ENCODE results near the gene HAUS6. TPM values are rescaled to one million over a fixed set of nuclear protein-coding genes. Genes with fewer than 3 reads are reported as not detected.
"Not testable (repeated sequence)": the region's sequence is repeated elsewhere in the genome, so short reads cannot be mapped to it uniquely, and the experiment has no call there.

Gene HAUS6
- total RNA-seq, 2 experiments from 2014 or later = 40.1 to 40.8 TPM

DNA sequence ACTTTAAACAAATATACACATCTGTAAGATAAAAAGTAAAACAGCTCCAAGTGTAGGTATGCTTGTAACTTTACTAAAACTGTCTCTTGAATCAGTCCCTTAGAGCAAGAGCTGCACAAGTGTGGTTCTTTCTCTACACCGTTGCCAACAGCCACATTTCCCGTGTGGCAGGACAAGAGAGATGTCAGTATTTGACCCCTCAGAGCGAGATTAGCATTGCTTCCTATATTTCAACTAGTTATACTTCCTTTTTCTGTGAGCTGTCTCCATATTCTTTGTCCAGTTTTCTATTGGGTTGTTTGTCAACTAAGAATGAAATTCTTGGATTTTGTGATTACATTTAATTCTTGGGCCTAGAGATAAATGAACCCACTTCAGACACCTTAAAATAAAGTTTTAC, 16.5 kb upstream of the HAUS6 start:
- CTCF ChIA-PET = interaction anchor here (1.1 kb wide), 1 partner anchor 9 kb away, joined by 3 read pairs; no protein-coding TSS in a partner anchor
- POLR2A ChIA-PET = no interaction called here

DNA sequence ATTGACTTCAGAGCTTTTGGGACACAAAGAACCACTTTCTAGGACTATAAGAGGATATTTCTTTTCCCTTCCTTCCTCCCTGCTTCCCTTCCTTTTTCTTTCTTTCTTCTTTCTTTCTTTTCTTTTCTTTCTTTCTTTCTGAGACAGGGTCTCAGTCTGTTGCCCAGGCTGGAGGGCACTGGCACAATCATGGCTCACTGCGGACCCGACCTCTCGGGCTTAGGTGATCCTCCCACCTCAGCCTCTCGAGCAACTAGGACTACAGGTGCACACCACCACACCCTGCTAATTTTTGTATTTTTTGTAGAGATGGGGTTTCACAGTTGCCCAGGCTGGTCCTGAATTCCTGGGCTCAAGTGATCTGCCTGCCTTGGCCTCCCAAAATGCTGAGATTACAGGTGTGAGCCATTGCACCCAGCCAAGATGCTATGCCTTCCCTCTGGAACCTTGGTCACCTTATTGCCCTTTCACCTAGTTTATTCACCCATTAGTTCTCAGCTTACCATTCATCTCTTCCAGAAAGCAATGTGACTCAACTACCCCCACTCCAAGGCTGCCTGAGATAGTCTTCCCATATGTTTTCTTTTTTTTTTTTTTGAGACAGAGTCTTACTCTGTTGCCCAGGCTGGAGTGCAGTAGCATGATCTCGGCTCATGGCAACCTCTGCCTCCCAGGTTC, 14.5 kb upstream of the HAUS6 start:
- CTCF ChIA-PET = interaction anchor here (0.6 kb wide), 1 partner anchor 12 kb away, joined by 4 read pairs; no protein-coding TSS in a partner anchor
- POLR2A ChIA-PET = no interaction called here

DNA sequence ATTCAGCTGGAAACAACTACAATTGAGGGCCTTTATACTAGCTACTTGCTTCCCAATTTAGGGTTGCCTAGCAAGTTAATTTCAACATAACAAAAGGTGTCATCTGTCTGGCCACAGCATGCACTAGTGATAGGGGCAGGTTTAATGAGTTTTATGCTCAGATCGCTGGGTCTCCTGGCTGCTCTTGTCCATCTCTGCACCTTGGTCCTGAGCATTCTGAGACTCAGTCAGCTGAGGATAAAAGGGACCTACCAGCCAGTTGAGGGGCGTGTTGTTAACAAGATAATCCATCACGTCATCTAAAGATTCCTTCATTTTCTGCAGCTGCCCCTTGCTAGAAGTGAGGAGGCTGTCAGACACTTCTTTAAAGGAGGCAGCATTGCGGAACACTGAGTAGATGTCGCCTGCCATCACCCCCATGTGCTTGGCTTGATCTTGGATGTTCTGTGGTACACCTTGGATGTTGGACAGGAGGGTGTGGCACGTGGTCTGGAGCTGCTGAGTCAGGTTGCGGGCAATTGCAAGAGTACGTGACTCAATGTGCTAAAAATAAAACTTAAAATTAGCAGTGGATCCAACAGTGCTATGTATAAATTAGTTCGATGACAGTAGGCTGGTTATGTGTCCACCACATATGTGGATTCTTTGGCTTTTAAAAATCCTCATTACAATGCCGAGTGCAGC, 13.5 kb upstream of the HAUS6 start:
- CTCF ChIA-PET = interaction anchor here (0.6 kb wide), 1 partner anchor 13 kb away, joined by 4 read pairs; no protein-coding TSS in a partner anchor
- POLR2A ChIA-PET = interaction anchor here (0.5 to 0.9 kb wide), 2 partner anchors 12 to 129 kb away, joined by 3 to 6 read pairs; no protein-coding TSS in a partner anchor

DNA sequence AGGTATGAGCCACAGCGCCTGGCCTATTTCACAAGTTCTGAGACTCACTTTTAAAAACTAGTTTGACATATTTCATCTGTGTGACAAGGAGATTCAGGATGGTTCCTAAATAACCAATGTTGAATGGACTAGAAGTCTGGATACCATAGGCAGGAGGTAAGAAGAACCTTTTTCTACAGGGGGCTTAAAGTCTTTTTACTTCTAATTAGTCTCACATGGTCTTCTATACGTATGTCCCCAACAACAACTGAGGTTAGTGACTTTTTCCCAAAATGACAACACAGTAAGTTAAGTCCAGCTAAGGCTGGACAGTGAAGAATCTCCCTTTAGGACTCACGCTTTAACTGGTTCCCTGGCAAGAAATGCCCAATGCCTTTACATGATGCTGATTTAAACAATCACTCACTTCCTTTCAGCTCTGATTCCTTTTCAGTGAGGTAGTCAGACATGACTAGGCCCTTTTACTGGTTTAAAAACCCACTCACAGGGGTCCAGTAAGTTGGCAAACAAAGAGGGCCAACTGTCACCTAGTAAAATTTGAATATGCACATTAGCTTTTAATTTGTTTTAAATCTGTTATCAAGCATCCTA, 12.1 kb upstream of the HAUS6 start:
- POLR2A ChIA-PET = no interaction called here
- CTCF ChIA-PET = no interaction called here

DNA sequence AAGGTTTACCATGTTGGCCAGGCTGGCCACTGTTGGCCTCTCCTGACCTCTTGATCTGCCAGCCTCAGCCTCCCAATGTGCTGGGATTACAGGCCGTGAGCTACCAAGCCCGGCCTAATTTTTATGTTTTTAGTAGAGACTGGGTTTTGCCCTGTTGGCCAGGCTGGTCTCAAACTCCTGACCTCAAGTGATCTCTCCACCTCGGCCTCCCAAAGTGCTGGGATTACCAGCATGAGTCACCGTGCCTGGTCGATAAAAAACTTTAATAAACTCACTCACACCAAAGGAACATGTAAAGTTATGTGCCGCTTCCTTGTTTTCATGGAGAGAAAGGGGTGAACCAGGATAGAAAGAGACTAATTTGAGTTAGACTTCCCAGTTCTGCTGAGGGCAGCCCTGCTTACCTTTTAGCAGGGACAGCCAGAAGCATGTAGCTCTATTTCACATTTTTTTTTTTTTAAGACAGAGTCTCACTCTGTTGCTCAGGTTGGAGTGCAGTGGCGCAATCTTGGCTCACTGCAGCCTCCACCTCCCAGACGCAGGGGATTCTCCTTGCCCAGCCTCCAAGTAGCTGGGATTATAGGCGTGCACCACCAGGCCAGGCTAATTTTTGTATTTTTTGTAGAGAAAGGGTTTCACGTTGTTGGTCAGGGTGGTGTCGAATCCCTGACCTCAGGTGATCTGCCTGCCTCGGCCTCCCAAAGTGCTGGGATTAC, 11.4 kb upstream of the HAUS6 start:
- CTCF ChIA-PET = interaction anchor here (0.7 kb wide), 1 partner anchor 137 kb away, joined by 3 read pairs; no protein-coding TSS in a partner anchor
- POLR2A ChIA-PET = no interaction called here

DNA sequence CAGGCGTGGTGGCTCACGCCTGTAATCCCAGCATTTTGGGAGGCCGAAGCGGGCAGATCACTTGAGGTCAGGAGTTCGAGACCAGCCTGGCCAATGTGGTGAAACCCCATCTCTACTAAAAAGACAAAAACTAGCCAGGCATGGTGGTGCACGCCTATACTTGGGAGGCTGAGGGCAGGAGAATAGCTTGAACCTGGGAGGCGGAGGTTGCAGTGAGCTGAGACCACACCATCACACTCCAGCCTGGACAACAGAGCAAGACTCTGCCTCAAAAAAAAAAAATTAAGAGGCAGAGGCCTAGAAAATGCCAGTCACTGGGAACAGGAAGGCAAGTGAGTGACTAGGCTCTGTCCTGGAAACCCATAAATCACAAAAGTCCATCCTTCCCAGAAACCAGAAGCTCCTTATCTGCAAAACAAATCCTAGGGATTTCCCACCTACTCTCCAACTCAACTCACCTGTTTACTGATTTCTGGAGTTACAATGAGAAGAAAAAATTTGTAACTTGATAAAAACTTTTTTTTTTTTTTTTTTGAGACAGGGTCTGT, 10.4 kb upstream of the HAUS6 start:
- POLR2A ChIA-PET = interaction anchor here (1.1 kb wide), 1 partner anchor 13 kb away, joined by 7 read pairs; no protein-coding TSS in a partner anchor
- CTCF ChIA-PET = interaction anchor here (0.7 to 1.2 kb wide), 3 partner anchors 10 to 205 kb away, joined by 3 to 4 read pairs (median 4); no protein-coding TSS in a partner anchor

DNA sequence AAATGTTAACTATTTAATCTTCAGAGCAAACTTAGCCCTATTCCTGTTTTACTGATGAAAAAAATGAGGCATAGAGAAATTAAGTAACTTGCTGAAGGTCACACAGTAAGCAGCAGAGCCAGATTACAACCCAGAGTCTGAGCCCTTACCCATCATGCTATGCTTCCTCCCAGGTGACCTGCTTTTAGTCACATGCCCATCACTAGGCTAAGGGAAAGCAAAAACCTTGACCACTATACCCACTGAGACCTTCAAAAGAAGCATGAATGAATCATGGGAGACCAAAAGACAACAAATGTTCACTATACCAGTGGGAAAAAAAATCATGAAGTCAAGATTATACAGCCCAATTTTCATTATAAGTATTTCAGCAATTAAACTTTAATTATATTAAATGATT, 5.3 kb upstream of the HAUS6 start:
- CTCF ChIA-PET = no interaction called here
- POLR2A ChIA-PET = no interaction called here

DNA sequence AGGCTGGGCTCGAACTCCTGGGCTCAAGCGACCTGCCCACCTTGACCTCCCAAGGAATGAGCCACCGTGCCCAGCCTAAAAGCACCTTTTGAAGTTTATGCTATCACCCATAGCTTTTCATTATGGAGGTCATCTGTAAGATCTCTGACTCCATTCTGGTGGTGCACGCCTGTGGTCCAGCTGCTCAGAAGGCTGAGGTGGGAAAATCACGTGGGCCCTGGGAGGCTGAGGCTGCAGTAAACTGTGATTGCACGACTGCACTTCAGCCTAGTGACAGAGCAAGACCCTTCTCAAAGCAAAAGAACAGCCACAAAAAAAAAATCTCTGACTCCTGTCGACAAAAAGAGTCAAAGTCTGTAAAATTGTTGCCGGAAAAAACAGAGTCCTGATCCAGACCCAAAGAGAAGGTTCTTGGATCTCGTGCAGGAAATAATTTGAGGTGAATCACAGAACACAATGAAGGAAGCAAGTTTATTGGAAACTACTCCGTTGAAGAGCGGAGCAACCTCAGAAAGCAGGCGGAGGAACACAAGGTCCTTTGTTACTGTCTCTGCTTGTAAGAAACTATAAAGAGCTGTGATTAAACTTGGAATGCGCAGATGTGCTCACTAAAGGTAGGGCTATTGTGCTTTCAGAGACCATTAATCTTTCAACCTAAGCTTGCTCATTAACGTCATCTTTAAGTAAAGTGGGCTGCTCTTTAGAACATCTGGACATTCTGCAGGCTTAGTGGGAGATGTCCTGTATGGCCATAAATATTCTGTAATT, 2.0 kb upstream of the HAUS6 start:
- ChIA-PET POLR2A (no interaction called here), CTCF (interaction anchor here (0.5 to 1.1 kb wide), 3 partner anchors 14 to 69 kb away, joined by 3 read pairs; no protein-coding TSS in a partner anchor)

DNA sequence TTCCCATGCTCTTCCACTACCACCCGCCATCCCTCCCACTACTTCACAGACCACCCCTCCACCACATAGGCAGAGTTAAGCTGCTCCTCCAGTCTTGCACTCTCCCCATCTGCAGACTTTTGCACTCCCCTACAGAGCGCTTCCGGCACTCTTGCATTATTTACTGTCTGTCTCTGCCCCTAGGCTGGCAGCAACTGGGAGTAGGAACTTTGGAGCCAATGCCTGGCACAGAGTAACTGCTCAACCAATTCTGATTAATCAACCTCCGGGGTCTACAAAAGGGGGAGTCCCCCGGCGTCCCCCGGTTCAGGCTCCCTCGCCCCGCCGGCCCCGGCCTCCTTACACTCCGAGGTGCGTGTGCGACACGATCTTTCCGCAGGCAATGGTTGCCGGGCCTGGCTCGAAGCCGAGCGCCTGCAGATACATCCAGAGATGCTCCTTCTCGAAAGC, 498 bp downstream of the HAUS6 start:
- POLR2A ChIA-PET = interaction anchor here (0.7 kb wide), 1 partner anchor 51 kb away, joined by 3 read pairs; no protein-coding TSS in a partner anchor
- CTCF ChIA-PET = interaction anchor here (0.6 to 2.8 kb wide), 2 partner anchors 17 to 72 kb away, joined by 3 to 11 read pairs; no protein-coding TSS in a partner anchor

DNA sequence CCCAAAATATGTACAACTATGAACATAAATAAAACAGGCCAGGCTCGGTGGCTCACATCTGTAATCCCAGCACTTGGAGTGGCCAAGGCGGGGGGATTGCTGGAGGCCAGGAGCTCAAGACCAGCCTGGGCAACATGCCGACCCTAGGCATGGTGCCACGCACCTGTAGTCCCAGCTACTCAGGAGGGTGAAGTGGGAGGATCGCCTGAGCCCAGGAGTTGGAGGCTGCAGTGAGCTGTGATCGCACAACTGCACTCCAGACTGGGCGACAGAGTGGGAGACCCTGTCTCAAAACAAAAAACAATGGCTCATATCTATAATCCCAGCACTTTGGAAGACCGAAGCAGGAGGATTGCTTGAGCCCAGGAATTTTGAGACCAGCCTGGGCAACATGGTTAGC, 1.5 kb downstream of the HAUS6 start:
- POLR2A ChIA-PET = no interaction called here
- CTCF ChIA-PET = interaction anchor here (1.1 to 2.8 kb wide), 2 partner anchors 52 to 73 kb away, joined by 3 to 11 read pairs; partner anchors contain the start of gene RRAGA

DNA sequence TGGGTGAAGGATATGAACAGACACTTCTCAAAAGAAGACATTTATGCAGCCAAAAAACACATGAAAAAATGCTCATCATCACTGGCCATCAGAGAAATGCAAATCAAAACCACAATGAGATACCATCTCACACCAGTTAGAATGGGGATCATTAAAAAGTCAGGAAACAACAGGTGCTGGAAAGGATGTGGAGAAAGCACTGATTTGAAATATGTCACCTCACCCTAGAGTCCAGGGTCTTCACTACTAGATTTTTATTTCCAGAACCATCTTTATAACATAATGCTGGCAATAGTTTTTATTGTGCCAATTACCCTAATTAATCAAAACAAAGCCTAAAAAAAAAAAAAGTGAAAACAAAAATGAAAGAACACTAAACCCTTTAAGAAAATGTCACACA, 5.3 kb downstream of the HAUS6 start:
- CTCF ChIA-PET = interaction anchor here (1.1 kb wide), 1 partner anchor 76 kb away, joined by 4 read pairs; no protein-coding TSS in a partner anchor

DNA sequence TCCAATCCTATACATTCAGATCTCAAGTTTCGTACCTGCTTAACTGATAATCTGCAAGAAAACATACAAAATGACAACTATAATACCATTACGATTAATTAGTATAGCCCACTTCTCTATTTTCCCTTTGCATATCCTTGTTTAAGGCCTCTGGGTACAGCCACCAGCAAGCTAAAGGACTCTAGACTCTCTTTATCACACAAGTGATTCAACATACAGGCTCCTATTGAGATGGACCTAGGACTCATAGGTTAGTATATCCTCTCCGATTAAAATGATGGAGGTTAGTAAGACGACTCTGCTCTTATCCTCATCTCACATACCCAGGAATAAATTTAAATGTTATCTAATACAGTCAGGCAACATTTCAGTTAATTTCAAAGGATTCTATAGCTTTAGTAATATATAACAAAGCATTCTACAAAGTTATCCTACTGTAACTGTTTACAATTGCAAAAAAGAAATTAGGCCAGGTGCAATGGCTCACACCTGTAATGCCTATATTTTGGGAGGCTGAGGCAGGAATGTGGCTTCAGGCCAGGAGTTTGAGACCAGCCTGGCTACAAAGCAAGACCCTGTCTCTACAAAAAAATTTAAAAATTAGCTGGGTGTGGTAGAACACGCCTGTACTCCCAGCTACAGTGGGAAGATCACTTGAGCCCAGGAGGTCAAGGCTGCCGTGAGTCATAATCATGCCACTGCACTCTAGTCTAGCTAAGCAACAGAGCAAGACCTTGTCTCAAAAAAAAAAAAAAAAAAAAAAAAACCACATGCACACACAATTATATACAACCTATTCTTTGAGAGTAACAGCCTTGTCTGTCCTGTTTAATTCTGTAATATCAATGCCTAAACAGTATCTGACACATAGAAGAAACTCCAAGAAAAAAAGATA, 15.4 kb downstream of the HAUS6 start:
- ChIA-PET CTCF (interaction anchor here (0.7 to 1.0 kb wide), 3 partner anchors 12 to 26 kb away, joined by 3 to 4 read pairs (median 3); no protein-coding TSS in a partner anchor), POLR2A (no interaction called here)

More for the DNA sequence above, 5.3 kb downstream of the HAUS6 start:
- POLR2A ChIA-PET = not testable (repeated sequence)

DNA sequence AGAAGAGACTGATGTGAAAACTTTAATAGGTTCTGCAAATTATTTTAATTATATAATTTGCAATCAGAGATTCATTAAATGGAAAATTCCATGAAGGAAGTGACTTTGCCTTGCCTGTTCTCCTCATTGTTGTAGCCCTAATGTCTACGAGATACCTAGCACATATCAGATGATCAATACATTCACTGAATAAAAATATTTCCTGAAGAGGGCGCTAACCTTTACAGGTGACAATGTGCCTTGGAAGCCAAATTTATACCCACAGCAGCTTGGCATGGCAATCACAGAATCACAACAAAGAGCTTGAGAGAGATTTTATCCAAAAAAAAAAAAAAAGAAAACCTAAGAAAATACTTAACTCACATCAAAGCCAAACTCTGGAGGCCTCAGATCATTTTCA, 17.4 kb downstream of the HAUS6 start:
- CTCF ChIA-PET = interaction anchor here (0.7 to 1.3 kb wide), 6 partner anchors 17 to 379 kb away, joined by 3 read pairs; no protein-coding TSS in a partner anchor
- POLR2A ChIA-PET = no interaction called here

DNA sequence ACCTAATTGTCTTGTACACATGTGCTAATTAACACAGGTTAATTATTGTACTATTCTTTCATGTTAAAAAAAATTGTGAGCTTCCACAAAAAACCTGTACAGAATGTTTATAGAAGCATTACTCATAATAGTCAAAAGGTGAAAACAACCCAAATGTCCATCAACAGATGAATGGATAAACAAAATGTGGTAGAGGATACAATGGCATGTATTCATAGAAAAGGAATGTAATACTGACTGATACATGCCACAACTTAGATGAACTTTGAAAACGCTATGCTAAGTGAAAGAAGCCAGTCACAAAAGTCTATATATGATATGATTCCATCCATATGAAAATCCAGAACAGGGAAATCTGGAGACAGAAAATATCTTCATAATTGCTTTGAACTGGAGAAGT, 27.9 kb downstream of the HAUS6 start:
- POLR2A ChIA-PET = no interaction called here
- CTCF ChIA-PET = interaction anchor here (0.5 kb wide), 1 partner anchor 12 kb away, joined by 4 read pairs; no protein-coding TSS in a partner anchor

DNA sequence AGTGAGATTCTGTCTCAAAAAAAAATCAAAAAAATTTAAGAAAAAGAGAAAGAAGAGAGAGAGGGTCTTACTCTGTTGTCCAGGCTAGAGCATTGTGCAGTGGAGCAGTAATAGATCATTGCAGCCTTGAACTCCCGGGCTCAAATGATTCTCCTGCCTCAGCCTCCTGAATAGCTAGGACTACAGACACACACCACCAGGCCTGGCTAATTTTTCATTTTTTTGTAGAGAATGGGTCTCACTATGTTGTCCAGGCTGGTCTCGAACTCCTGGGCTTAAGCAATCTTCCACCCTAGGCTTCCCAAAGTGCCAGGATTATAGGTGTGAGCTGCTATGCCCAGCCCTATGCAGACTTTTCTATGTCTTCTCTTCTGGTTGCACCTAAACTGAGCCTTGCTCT, 28.5 kb downstream of the HAUS6 start:
- POLR2A ChIA-PET = no interaction called here
- CTCF ChIA-PET = interaction anchor here (1.1 kb wide), 1 partner anchor 13 kb away, joined by 3 read pairs; no protein-coding TSS in a partner anchor

DNA sequence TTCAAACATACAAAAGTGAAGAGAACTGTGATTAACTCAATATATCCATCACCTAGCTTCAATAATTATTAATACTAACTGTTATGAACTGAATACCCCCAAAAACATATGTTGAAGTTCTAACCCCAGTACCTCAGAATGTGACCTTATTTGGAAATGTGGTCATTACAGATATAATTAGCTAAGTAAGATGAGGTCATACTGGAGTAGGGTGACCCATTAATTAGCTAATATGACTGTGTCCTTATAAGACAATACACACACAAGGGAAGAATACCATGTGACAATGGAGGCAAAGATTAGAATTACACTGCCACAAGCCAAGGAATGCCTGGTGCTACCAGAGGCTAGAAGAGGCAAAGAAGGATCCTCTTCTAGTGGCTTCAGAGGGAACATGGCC, 45.7 kb downstream of the HAUS6 start:
- ChIA-PET CTCF (no interaction called here), POLR2A (no interaction called here)

Data from activated CD8-positive, alpha-beta memory T cell treated with anti-CD3 and anti-CD28 coated beads for 36 hours (primary cell).